H1 (cell line): ENCODE results near the gene MUC5B. TPM values are rescaled to one million over a fixed set of nuclear protein-coding genes. Genes with fewer than 3 reads are reported as not detected.

ENCODE experiments used
- CTCF ChIA-PET: fragments of 300-600 bp; sonication (Branson Sonifier 250); formaldehyde crosslinking; loops from one replicate; lab custom pipeline; 2021; ENCODE audit not compliant: partially characterized antibody; lab: Charles Lee
- POLR2A ChIA-PET: fragments of 300-600 bp; sonication (Branson Sonifier 250); formaldehyde crosslinking; loops from one replicate; lab custom pipeline; 2021; ENCODE audit warnings: inconsistent platforms; ENCODE audit not compliant: partially characterized antibody; lab: Charles Lee
- DNase-seq, 2 experiments: peaks; one replicate each; pipeline versions ENCODE4 v3.0.0 to v3.0.0-alpha.2; 2010 to 2022; ENCODE audit warnings: low spot score in 2 of 2, low read depth in 1 of 2, mixed read lengths in 1 of 2
- FAIRE-seq: peaks from 2 replicates; lab custom pipeline; 2011; peaks lifted over from hg19 to GRCh38; lab: Jason Lieb, UNC
- H2AFZ ChIP-seq: 2 replicates; pipeline ENCODE4 v1.8.1; 2012; ENCODE audit warnings: low read length, inconsistent platforms
- H2AK5ac ChIP-seq: 2 replicates; pipeline ENCODE4 v1.6.1; 2013; ENCODE audit warnings: low read depth, low read length
- H2BK120ac ChIP-seq: replicated peaks from 2 replicates; pipeline ENCODE3; 2013; ENCODE audit warnings: low read depth, low read length, inconsistent platforms
- H2BK12ac ChIP-seq: 2 replicates; pipeline ENCODE4 v1.6.1; 2013; ENCODE audit warnings: low read depth, low read length
- H2BK15ac ChIP-seq: 2 replicates; pipeline ENCODE4 v1.6.1; 2013; ENCODE audit warnings: low read length
- H2BK20ac ChIP-seq: 2 replicates; pipeline ENCODE4 v1.6.1; 2013; ENCODE audit warnings: low read length
- H2BK5ac ChIP-seq: 2 replicates; pipeline ENCODE4 v1.6.1; 2013; ENCODE audit warnings: low read depth, low read length
- H3K14ac ChIP-seq: 2 replicates; pipeline ENCODE4 v1.6.1; 2013; ENCODE audit warnings: inconsistent platforms; ENCODE audit not compliant: insufficient read length
- H3K18ac ChIP-seq: 2 replicates; pipeline ENCODE4 v1.6.1; 2013; ENCODE audit warnings: low read length; ENCODE audit errors: extremely low read depth
- H3K23ac ChIP-seq: 2 replicates; pipeline ENCODE4 v1.6.1; 2013; ENCODE audit warnings: inconsistent platforms; ENCODE audit not compliant: insufficient read length
- H3K23me2 ChIP-seq: 2 replicates; pipeline ENCODE4 v1.6.1; 2013; ENCODE audit warnings: low read depth, low read length
- H3K27ac ChIP-seq: 2 replicates; pipeline ENCODE4 v1.6.1; 2011; ENCODE audit warnings: low read depth, low read length, inconsistent platforms
- H3K27me3 ChIP-seq, 4 experiments: replicated peaks in 1 of 4; 1 replicate in 1 of 4; 2 replicates in 3 of 4; pipeline versions ENCODE4 v1.6.1 to v1.8.1; 2011 to 2013; ENCODE audit warnings: low read length in 3 of 4, mild to moderate bottlenecking in 3 of 4, inconsistent platforms in 2 of 4, mixed read lengths in 2 of 4, moderate library complexity in 1 of 4; ENCODE audit not compliant: control insufficient read depth in 3 of 4, insufficient read depth in 3 of 4; ENCODE audit errors: extremely low read depth in 1 of 4
- H3K36me3 ChIP-seq, 4 experiments: 2 replicates each; pipeline versions ENCODE4 v1.6.1 to v1.8.1; 2011 to 2013; ENCODE audit warnings: mild to moderate bottlenecking in 4 of 4, low read length in 3 of 4, moderate library complexity in 2 of 4, control low read depth in 1 of 4, inconsistent platforms in 1 of 4; ENCODE audit not compliant: insufficient read depth in 4 of 4, control insufficient read depth in 2 of 4
- H3K4ac ChIP-seq: replicated peaks from 2 replicates; pipeline ENCODE3; 2013; ENCODE audit warnings: low read length, low read depth, mixed read lengths, inconsistent platforms; ENCODE audit not compliant: insufficient read length
- H3K4me1 ChIP-seq, 4 experiments: replicated peaks in 1 of 4; 1 replicate in 1 of 4; 2 replicates in 3 of 4; pipeline versions ENCODE4 v1.6.1 to v1.8.1; 2011 to 2013; ENCODE audit warnings: low read length in 3 of 4, inconsistent platforms in 2 of 4, mixed read lengths in 1 of 4; ENCODE audit not compliant: insufficient read depth in 4 of 4, control insufficient read depth in 3 of 4
- H3K4me2 ChIP-seq, 2 experiments: 2 replicates each; pipeline versions ENCODE4 v1.6.1 to v1.8.1; 2011 to 2013; ENCODE audit warnings: low read depth in 2 of 2, low read length in 2 of 2, control low read depth in 1 of 2, inconsistent platforms in 1 of 2, mild to moderate bottlenecking in 1 of 2; ENCODE audit not compliant: insufficient read depth in 1 of 2
- H3K4me3 ChIP-seq, 4 experiments: fragments of 200-600, 300-600 bp in 1 of 4; sonication (generic), shearing (Covaris generic), sonication (Bioruptor Twin) in 1 of 4; 2 replicates each; pipeline versions ENCODE4 v1.5.1 to v1.8.1; 2011 to 2016; ENCODE audit warnings: low read length in 4 of 4, low read depth in 3 of 4, control low read depth in 2 of 4, inconsistent platforms in 2 of 4, mild to moderate bottlenecking in 2 of 4, mixed read lengths in 1 of 4, moderate library complexity in 1 of 4; ENCODE audit not compliant: insufficient read depth in 2 of 4; ENCODE audit errors: extremely low read depth in 1 of 4
- H3K56ac ChIP-seq: replicated peaks from 2 replicates; pipeline ENCODE3; 2013; ENCODE audit warnings: low read depth, mild to moderate bottlenecking, mixed read lengths, low read length, inconsistent platforms; ENCODE audit not compliant: insufficient read length
- H3K79me1 ChIP-seq: 2 replicates; pipeline ENCODE4 v1.6.1; 2013; ENCODE audit warnings: low read depth, low read length, control low read depth
- H3K79me2 ChIP-seq, 2 experiments: 2 replicates each; pipeline versions ENCODE4 v1.6.1 to v1.8.1; 2012 to 2013; ENCODE audit warnings: low read length in 2 of 2, mild to moderate bottlenecking in 2 of 2, inconsistent platforms in 1 of 2; ENCODE audit not compliant: insufficient read depth in 2 of 2, control insufficient read depth in 1 of 2
- H3K9ac ChIP-seq, 4 experiments: replicated peaks in 1 of 4; 1 replicate in 1 of 4; 2 replicates in 3 of 4; pipeline versions ENCODE4 v1.6.1 to v1.8.1; 2011 to 2013; ENCODE audit warnings: low read depth in 3 of 4, low read length in 3 of 4, control low read depth in 2 of 4, mild to moderate bottlenecking in 2 of 4, moderate library complexity in 2 of 4, inconsistent platforms in 1 of 4; ENCODE audit errors: extremely low read depth in 1 of 4
- H3K9me3 ChIP-seq, 2 experiments: 2 replicates each; pipeline versions ENCODE4 v1.6.1 to v1.8.1; 2012 to 2013; ENCODE audit warnings: mild to moderate bottlenecking in 2 of 2, moderate library complexity in 2 of 2, control low read depth in 1 of 2, inconsistent platforms in 1 of 2, low read depth in 1 of 2, low read length in 1 of 2, mixed read lengths in 1 of 2; ENCODE audit not compliant: insufficient read depth in 2 of 2
- H4K20me1 ChIP-seq, 2 experiments: replicated peaks in 1 of 2; 2 replicates each; pipeline versions ENCODE3 to v1.8.1; 2011 to 2013; ENCODE audit warnings: inconsistent platforms in 2 of 2, low read length in 2 of 2, mild to moderate bottlenecking in 1 of 2; ENCODE audit not compliant: insufficient read depth in 2 of 2, control insufficient read depth in 1 of 2
- H4K5ac ChIP-seq: 2 replicates; pipeline ENCODE4 v1.6.1; 2013; ENCODE audit warnings: low read length, low read depth, mixed read lengths, inconsistent platforms; ENCODE audit not compliant: insufficient read length
- H4K8ac ChIP-seq: 2 replicates; pipeline ENCODE4 v1.8.0; 2013; ENCODE audit warnings: mild to moderate bottlenecking, moderate library complexity, low read length, inconsistent platforms; ENCODE audit not compliant: insufficient read depth; ENCODE audit errors: extremely low read depth
- H4K91ac ChIP-seq: replicated peaks from 2 replicates; pipeline ENCODE3; 2013; ENCODE audit warnings: low read length, mixed read lengths, inconsistent platforms; ENCODE audit not compliant: insufficient read length
- CTBP2 ChIP-seq: IDR thresholded peaks from 2 replicates; pipeline ENCODE4 v1.7.0; 2011; ENCODE audit warnings: borderline replicate concordance, mild to moderate bottlenecking, moderate library complexity, mixed read lengths, low read length; ENCODE audit not compliant: insufficient read depth, insufficient read length
- YY1 ChIP-seq: IDR thresholded peaks from 2 replicates; pipeline ENCODE4 v1.6.1; 2011; ENCODE audit warnings: low read depth, mild to moderate bottlenecking, low read length
- WGBS, 2 experiments: shearing (Covaris generic) in 1 of 2; methylation state at CpG; one replicate each; pipeline versions ENCODE4 v1.1.6 to v1.1.7; 2013 to 2015; ENCODE audit warnings: low lambda C conversion rate in 2 of 2, mixed read lengths in 2 of 2, inconsistent platforms in 1 of 2, low coverage in 1 of 2, missing lambda C conversion rate in 1 of 2; ENCODE audit not compliant: insufficient replicate concordance in 2 of 2, insufficient coverage in 1 of 2, insufficient read length in 1 of 2; ENCODE audit errors: extremely low coverage in 1 of 2, missing lambda C conversion rate in 1 of 2; 5-methylcytosine and 5-hydroxymethylcytosine counted together
- polyA plus RNA-seq, 7 experiments: library from polyadenylated mRNA; depleted of rRNA in 3 of 7; stranded (reverse) in 5 of 7; unstranded in 2 of 7; fragments of >200 nt in 5 of 7; fragments of 200-250 nt in 2 of 7; gene quantifications; 1 replicate in 5 of 7; 2 replicates in 1 of 7; 4 replicates in 1 of 7; pipeline versions ENCODE4 v1.2.1 to v1.2.3, GENCODE V29; 2011 to 2013; ENCODE audit warnings: missing spikeins in 2 of 7, mixed read lengths in 2 of 7
- total RNA-seq: library from RNA; stranded (reverse); fragmentation: NEBNext Ultra II Directional; extraction: Animal tissue kit (Norgen Biotek cat#: 25700); gene quantifications from 2 replicates; pipeline ENCODE4 v1.2.1, GENCODE V29; 2021
- TF ChIP-seq, protein P1 (sequence below): IDR thresholded peaks from 2 replicates; pipeline ENCODE4 v1.6.1; 2012; ENCODE audit warnings: low read length, inconsistent platforms

MUC5B gene
- total and polyA plus RNA-seq, 2 of the 8 experiments (the other 6 are each of a cell fraction or from before 2014, with no cell fraction given), result 0.02 to 0.03 TPM

DNA sequence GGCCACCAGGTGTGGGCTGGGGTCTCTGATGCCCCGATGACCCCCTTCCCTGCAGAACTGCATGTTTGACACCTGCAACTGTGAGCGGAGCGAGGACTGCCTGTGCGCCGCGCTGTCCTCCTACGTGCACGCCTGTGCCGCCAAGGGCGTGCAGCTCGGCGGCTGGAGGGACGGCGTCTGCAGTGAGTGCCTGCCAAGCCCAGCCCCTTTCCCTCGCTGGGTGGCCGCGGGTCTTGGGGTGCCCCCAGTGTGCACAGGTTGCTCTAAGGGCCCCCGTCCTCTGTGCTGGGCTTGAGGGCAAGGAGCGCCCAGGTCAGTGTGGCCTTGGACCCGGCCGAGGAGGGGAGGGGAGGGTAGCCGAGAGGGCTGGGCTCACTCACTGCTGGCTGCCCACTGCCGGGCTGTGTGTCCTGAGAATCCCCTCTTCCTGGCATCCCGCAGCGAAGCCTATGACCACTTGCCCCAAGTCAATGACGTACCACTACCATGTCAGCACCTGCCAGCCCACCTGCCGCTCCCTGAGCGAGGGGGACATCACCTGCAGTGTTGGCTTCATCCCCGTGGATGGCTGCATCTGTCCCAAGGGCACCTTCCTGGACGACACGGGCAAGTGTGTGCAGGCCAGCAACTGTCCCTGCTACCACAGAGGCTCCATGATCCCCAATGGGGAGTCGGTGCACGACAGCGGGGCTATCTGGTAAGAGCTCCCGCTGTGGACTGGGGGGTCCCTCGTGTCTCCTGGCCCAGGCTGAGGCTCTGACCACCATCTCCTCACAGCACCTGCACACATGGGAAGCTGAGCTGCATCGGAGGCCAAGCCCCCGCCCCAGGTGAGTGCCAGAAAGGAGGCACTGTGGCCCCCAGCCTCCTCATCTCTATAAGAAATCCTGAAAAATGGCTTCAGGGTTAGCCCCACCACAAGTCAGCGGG is 48.2 kb upstream of the MUC5B start:
- Histone ChIP-seq H3K14ac (no peak overlapping the region), H3K27me3 (no peaks in the 10 kb centered on the region), H3K9ac (no peak overlapping the region), H4K5ac (no peak overlapping the region), H2BK15ac (no peak overlapping the region), H2BK20ac (no peak overlapping the region), H4K91ac (no peak overlapping the region), H2BK120ac (no peak overlapping the region), H3K23me2 (peaks cover 25% of the 10 kb centered on the region; the same call in 1 of the 2 replicates), H3K4me2 (no peak overlapping the region), H3K4me3 (no peak overlapping the region), H3K18ac (no peak overlapping the region), H2BK5ac (no peak overlapping the region), H3K79me1 (no peaks in the 10 kb centered on the region), H2AK5ac (no peak overlapping the region), H3K4ac (no peak overlapping the region), H3K79me2 (no peaks in the 10 kb centered on the region), H3K23ac (no peak overlapping the region), H3K56ac (no peak overlapping the region), H3K9me3 (peaks cover 39 to 66% of the 10 kb centered on the region in 2 experiments; a peak in 3 of 4 replicates), H3K36me3 (no peaks in the 10 kb centered on the region), H3K4me1 (no peaks in the 10 kb centered on the region), H4K20me1 (peaks cover 0 to 3% of the 10 kb centered on the region in 2 experiments), H3K27ac (no peak overlapping the region), H4K8ac (no peak overlapping the region; the same call in 1 of the 2 replicates), H2BK12ac (no peak overlapping the region), H2AFZ (no peak overlapping the region)
- DNase-seq, result no peak
- no peak for FAIRE-seq
- 84% methylated on average over 29 of the region's 39 CpGs; no CpG with 5 or more reads in 1 of the 2 experiments for WGBS, 2 experiments
- ChIA-PET POLR2A (no interaction called here), CTCF (no interaction called here)
- TF ChIP-seq YY1, result no peak
- TF ChIP-seq, protein P1, sequence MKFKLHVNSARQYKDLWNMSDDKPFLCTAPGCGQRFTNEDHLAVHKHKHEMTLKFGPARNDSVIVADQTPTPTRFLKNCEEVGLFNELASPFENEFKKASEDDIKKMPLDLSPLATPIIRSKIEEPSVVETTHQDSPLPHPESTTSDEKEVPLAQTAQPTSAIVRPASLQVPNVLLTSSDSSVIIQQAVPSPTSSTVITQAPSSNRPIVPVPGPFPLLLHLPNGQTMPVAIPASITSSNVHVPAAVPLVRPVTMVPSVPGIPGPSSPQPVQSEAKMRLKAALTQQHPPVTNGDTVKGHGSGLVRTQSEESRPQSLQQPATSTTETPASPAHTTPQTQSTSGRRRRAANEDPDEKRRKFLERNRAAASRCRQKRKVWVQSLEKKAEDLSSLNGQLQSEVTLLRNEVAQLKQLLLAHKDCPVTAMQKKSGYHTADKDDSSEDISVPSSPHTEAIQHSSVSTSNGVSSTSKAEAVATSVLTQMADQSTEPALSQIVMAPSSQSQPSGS, result no peak
- TF ChIP-seq CTBP2, result no peak
